Left lung (tissue), 10 donors: ENCODE data around the gene PTRHD1. TPM values are rescaled to one million over a fixed set of nuclear protein-coding genes. Genes with fewer than 3 reads are reported as not detected.

Experiments used
- ATAC-seq: fragments of 200-7000 bp; cut with Tn5 transposase; one replicate; pipeline ENCODE4 v1.9.1; 2020; ENCODE audit warnings: moderate library complexity
- DNase-seq, 4 donors: peaks; one replicate each; pipeline ENCODE4 v3.0.0-alpha.2; 2013 to 2020
- H3K27ac ChIP-seq, 2 donors: fragments of 200-600 bp; sonication (generic) in 1 of 2; one replicate each; pipeline versions ENCODE4 v1.5.0 to v1.8.0; 2020 to 2021
- H3K27me3 ChIP-seq, 2 donors: fragments of 200-600 bp; sonication (generic) in 1 of 2; one replicate each; pipeline versions ENCODE4 v1.5.0 to v1.8.0; 2020 to 2021
- H3K36me3 ChIP-seq, 2 donors: fragments of 200-600 bp; sonication (generic) in 1 of 2; one replicate each; pipeline versions ENCODE4 v1.5.0 to v1.8.0; 2020 to 2021
- H3K4me1 ChIP-seq, 2 donors: fragments of 200-600 bp; one replicate each; pipeline ENCODE4 v1.8.0; 2021
- H3K4me3 ChIP-seq, 2 donors: fragments of 200-600 bp; sonication (generic) in 1 of 2; one replicate each; pipeline versions ENCODE4 v1.5.0 to v1.8.0; 2020 to 2021; ENCODE audit warnings: mild to moderate bottlenecking in 1 of 2
- H3K9me3 ChIP-seq, 2 donors: fragments of 200-600 bp; sonication (generic) in 1 of 2; one replicate each; pipeline versions ENCODE4 v1.5.0 to v1.8.0; 2020 to 2021
- intact Hi-C, 2 donors: fragments of 100-400 bp; cut with DNase I; formaldehyde crosslinking; loops; one replicate each; pipeline versions ENCODE4 v1.11.2 to v1.14.2; 2022
- polyA plus RNA-seq, 6 donors: library from polyadenylated mRNA; unstranded; fragments of 120-200 nt; gene quantifications; one replicate each; pipeline ENCODE4 v1.2.1, GENCODE V29; 2013; ENCODE audit not compliant: insufficient read length in 6 of 6
- total RNA-seq, 2 donors: library from RNA; stranded (reverse); fragmentation: NEBNext Ultra II Directional; extraction: Animal tissue kit (Norgen Biotek cat#: 25700); gene quantifications; one replicate each; pipeline ENCODE4 v1.2.1, GENCODE V29; 2021
- TF ChIP-seq, protein P1 (sequence below), 2 donors: fragments of 200-600 bp; sonication (generic) in 1 of 2; IDR thresholded peaks; one replicate each; pipeline versions ENCODE4 v1.5.0 to v1.8.0; 2021; ENCODE audit warnings: antibody characterized with exemption in 2 of 2
- donor health status: DM: no; HTN: yes; CAD: no.
- donor health status: DM: no; HTN: no; CAD: no.

Gene PTRHD1
- total and polyA plus RNA-seq, 8 donors, result 31.3 to 62.6 (median 49.8) TPM

DNA sequence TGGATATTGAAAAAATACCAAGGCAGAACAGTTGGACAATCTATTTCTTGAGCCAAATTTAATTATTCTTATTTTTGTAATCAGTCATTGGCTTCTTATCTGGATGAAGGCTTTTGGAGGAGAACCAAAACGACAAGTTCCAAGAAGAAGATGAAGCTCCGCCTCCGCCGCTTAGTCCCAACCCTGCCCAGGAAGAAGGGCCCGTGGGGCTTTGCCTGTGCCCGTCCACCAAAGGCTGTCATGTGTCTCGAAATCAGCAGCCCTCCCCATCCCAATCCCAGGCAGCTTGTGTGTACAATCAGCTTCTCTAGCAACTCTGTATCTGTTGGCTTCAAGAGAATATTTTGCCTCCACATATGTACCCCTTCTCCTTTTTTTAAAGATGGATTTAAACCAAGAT is 24.6 kb downstream of the PTRHD1 start:
- Histone ChIP-seq H3K27ac (no peak overlapping the region), H3K4me3 (no peak overlapping the region), H3K4me1 (no peaks in the 10 kb centered on the region), H3K9me3 (no peaks in the 10 kb centered on the region), H3K36me3 (peaks cover 0 to 52% of the 10 kb centered on the region in 2 donors), H3K27me3 (no peaks in the 10 kb centered on the region)
- peak in 1 of 4 donors; percentile 39 for DNase-seq
- TF ChIP-seq, protein P1, sequence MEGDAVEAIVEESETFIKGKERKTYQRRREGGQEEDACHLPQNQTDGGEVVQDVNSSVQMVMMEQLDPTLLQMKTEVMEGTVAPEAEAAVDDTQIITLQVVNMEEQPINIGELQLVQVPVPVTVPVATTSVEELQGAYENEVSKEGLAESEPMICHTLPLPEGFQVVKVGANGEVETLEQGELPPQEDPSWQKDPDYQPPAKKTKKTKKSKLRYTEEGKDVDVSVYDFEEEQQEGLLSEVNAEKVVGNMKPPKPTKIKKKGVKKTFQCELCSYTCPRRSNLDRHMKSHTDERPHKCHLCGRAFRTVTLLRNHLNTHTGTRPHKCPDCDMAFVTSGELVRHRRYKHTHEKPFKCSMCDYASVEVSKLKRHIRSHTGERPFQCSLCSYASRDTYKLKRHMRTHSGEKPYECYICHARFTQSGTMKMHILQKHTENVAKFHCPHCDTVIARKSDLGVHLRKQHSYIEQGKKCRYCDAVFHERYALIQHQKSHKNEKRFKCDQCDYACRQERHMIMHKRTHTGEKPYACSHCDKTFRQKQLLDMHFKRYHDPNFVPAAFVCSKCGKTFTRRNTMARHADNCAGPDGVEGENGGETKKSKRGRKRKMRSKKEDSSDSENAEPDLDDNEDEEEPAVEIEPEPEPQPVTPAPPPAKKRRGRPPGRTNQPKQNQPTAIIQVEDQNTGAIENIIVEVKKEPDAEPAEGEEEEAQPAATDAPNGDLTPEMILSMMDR (IDR thresholded peaks at IDR 0.05), result no peak
- intact Hi-C loops, result no loop called here
- ATAC-seq, result no peak

DNA sequence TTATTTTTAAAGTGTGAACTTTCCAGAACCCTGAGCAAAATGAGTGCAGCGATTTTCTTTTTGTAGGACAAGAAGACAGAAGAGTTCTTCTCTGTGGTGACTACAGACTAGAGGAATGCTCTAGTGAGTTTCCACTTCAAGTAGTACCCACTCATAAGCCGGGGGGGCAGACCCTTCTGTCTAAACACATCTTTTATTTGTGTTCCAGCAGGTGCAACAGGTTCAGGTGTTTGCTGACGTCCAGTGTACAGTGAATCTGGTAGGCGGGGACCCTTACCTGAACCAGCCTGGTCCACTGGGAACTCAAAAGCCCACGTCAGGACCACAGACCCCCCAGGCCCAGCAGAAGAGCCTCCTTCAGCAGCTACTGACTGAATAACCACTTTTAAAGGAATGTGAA is 25.2 kb downstream of the PTRHD1 start:
- intact Hi-C loops, result no loop called here
- ATAC-seq (peak; percentile 76), DNase-seq (peak in 2 of 4 donors; percentile 54)
- H3K4me1 ChIP-seq, result no peaks in the 10 kb centered on the region
- peaks cover 0 to 58% of the 10 kb centered on the region in 2 donors for H3K36me3 ChIP-seq
- TF ChIP-seq, protein P1 (IDR thresholded peaks at IDR 0.05), result no peak
- H3K27me3 ChIP-seq, result no peaks in the 10 kb centered on the region
- H3K9me3 ChIP-seq, result no peaks in the 10 kb centered on the region
- H3K4me3 ChIP-seq, result no peak overlapping the region
- peak overlapping the region; percentile 9 to 34 for H3K27ac ChIP-seq

DNA sequence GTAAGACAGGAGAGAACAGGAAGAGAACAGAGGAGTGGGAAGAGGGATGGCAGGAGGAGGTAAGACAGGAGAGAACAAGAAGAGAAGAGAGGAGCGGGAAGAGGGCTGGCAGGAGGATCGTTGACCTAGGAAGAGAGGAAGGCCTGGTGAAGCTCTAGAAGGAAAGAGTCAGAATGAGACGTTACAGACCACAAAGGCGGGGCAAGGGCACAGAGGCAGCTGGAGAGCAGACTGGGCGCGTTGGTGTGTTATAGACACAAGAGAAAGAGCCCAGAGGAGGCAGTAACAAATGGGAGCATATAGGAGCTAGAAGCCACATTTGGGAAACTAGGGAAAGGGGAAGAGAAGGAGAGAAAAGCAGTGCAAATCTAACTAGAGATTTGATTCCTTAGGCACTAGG is 26.6 kb downstream of the PTRHD1 start:
- no peaks in the 10 kb centered on the region for H3K27me3 ChIP-seq
- DNase-seq (no peak), ATAC-seq (no peak)
- intact Hi-C loops, result no loop called here
- H3K36me3 ChIP-seq, result peaks cover 0 to 72% of the 10 kb centered on the region in 2 donors
- TF ChIP-seq, protein P1 (IDR thresholded peaks at IDR 0.05), result no peak
- H3K9me3 ChIP-seq, result no peaks in the 10 kb centered on the region
- no peak overlapping the region for H3K27ac ChIP-seq
- H3K4me1 ChIP-seq, result no peaks in the 10 kb centered on the region
- H3K4me3 ChIP-seq, result no peak overlapping the region

DNA sequence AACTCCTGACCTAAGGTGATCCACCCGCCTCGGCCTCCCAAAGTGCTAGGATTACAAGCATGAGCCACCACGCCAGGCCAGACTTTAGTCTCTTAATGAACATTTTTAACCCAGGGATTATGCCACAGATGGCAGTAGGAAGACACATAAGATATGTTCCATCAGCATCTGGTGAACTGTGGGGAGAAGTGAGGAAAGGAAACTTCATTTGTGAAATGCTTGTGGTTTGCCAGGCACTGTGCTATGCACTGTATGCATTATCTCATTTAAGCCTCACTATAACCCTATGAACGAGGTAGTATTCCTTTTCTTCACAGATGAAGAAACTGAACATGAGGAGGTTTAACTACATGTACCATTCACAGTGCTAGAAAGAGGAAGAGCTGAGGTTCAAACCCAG is 29.3 kb downstream of the PTRHD1 start:
- H3K4me3 ChIP-seq, result no peak overlapping the region
- H3K4me1 ChIP-seq, result no peaks in the 10 kb centered on the region
- H3K27me3 ChIP-seq, result no peaks in the 10 kb centered on the region
- H3K9me3 ChIP-seq, result no peaks in the 10 kb centered on the region
- no peak for DNase-seq
- TF ChIP-seq, protein P1 (IDR thresholded peaks at IDR 0.05), result no peak
- H3K27ac ChIP-seq, result no peak overlapping the region
- intact Hi-C loops, result no loop called here
- no peak for ATAC-seq
- peaks cover 0 to 72% of the 10 kb centered on the region in 2 donors for H3K36me3 ChIP-seq

DNA sequence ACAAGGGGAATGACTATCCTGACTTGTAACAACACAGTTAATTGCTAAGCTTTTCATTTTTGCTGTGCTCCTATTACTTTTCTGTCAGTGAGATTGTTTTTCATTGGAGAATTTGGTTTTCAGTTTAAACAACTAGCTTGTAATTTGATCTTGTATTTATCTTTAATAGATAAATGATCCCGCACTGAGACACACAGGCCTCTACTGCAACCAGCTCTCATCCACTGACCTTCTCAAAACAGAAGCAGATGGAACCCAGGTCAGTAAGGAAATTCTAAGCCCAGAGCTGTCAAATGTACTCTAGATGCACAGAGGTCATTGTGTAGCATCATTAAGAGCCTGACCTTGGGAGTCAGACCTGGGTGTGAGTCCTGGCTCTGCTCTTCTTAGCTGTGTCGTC is 30.7 kb downstream of the PTRHD1 start:
- Histone ChIP-seq H3K27ac (no peak overlapping the region), H3K36me3 (peaks cover 0 to 74% of the 10 kb centered on the region in 2 donors), H3K4me3 (no peak overlapping the region), H3K4me1 (no peaks in the 10 kb centered on the region), H3K27me3 (no peaks in the 10 kb centered on the region), H3K9me3 (no peaks in the 10 kb centered on the region)
- ATAC-seq, result no peak
- no peak for DNase-seq
- TF ChIP-seq, protein P1 (IDR thresholded peaks at IDR 0.05), result no peak
- intact Hi-C loops, result no loop called here
